Heart right ventricle (tissue), 16 donors: ENCODE measurements around the gene F10. TPM values are rescaled to one million over a fixed set of nuclear protein-coding genes. Genes with fewer than 3 reads are reported as not detected.

Source experiments
- ATAC-seq, 8 donors: fragments of 200-7000 bp; cut with Tn5 transposase; one replicate each; pipeline ENCODE4 v1.9.1; 2020; ENCODE audit warnings: mild to moderate bottlenecking in 8 of 8, moderate library complexity in 8 of 8, moderate number of reproducible peaks in 1 of 8
- DNase-seq, 2 donors: peaks; one replicate each; pipeline ENCODE4 v3.0.0-alpha.2; 2020
- H3K27ac ChIP-seq, 10 donors: fragments of 200-600 bp; sonication (generic) in 2 of 10; one replicate each; pipeline versions ENCODE4 v1.5.0 to v1.8.0; 2020 to 2022; ENCODE audit warnings: mild to moderate bottlenecking in 3 of 10
- H3K27me3 ChIP-seq, 7 donors: fragments of 200-600 bp; one replicate each; pipeline ENCODE4 v1.8.0; 2021 to 2022; ENCODE audit warnings: mild to moderate bottlenecking in 2 of 7
- H3K36me3 ChIP-seq, 9 donors: fragments of 200-600 bp; sonication (generic) in 1 of 9; one replicate each; pipeline versions ENCODE4 v1.5.0 to v1.8.0; 2020 to 2022; ENCODE audit warnings: mild to moderate bottlenecking in 2 of 9
- H3K4me1 ChIP-seq, 9 donors: fragments of 200-600 bp; sonication (generic) in 1 of 9; one replicate each; pipeline versions ENCODE4 v1.5.0 to v1.8.0; 2020 to 2022; ENCODE audit warnings: mild to moderate bottlenecking in 4 of 9
- H3K4me3 ChIP-seq, 10 donors: fragments of 200-600 bp; sonication (generic) in 2 of 10; one replicate each; pipeline versions ENCODE4 v1.5.0 to v1.8.0; 2020 to 2022; ENCODE audit warnings: mild to moderate bottlenecking in 7 of 10, moderate library complexity in 2 of 10
- H3K9me3 ChIP-seq, 11 donors: fragments of 200-600 bp in 10 of 11; sonication (generic) in 2 of 11; one replicate each; pipeline versions ENCODE4 v1.5.0 to v1.8.0; 2013 to 2022; ENCODE audit warnings: mild to moderate bottlenecking in 2 of 11, control low read depth in 1 of 11, moderate library complexity in 1 of 11
- CTCF ChIP-seq, 9 donors: fragments of 200-600 bp; sonication (generic) in 2 of 9; IDR thresholded peaks; one replicate each; pipeline versions ENCODE4 v1.5.0 to v1.8.0; 2021 to 2022; ENCODE audit warnings: antibody characterized with exemption in 9 of 9, mild to moderate bottlenecking in 5 of 9, moderate library complexity in 1 of 9
- WGBS, 2 donors: extraction: QIAGEN DNeasy Blood & Tissue Kit; methylation state at CpG; one replicate each; pipeline ENCODE4 v1.1.7; 2013; ENCODE audit warnings: inconsistent platforms in 1 of 2; 5-methylcytosine and 5-hydroxymethylcytosine counted together
- intact Hi-C, 10 donors: fragments of 100-400 bp; cut with DNase I; formaldehyde crosslinking; loops; one replicate each; pipeline versions ENCODE4 v1.11.1 to v1.14.2; 2022
- polyA plus RNA-seq, 2 donors: library from polyadenylated mRNA; stranded (reverse); fragments of 200-250 nt; gene quantifications; one replicate each; pipeline ENCODE4 v1.2.3, GENCODE V29; 2013
- total RNA-seq, 10 donors: library from RNA; stranded (reverse); fragmentation: NEBNext Ultra II Directional in 3 of 10; extraction: Animal tissue kit (Norgen Biotek cat#: 25700) in 3 of 10; gene quantifications; one replicate each; pipeline versions ENCODE4 v1.2.1 to v1.2.4, GENCODE V29; 2021 to 2023
- donor health status: Arrhythmogenic right ventricular cardiomyopathy.
- donor health status: ischemic (EF 13 %, LVEDD 7.1; RV severe dilation, severe dysfunction).
- donor health status: healthy with polysubstance abuse.
- donor health status: DM: no; HTN: yes; CAD: no.
- donor health status: DM: no; HTN: no; CAD: no.
- donor health status: ischemic (EF 25% LVEDD 6.9; RV normal size, moderate dysfunction).
- donor health status: ischemic (EF 25% LVEDD 5.7; RV mildly dilated, moderate dysfunction).
- donor health status: healthy.
- donor health status: DM: yes; HTN: yes; CAD: no.
- donor health status: Ischemic cardiomyopathy.
- donor health status: ischemic (EF 35%, LVEDD 5.7; RV mildly dilated, moderate dysfunction).
- donor health status: nonischemic (EF 11% LVEDD 7.7; RV severe dilation, severe dysfunction).
- donor health status: DM: yes; HTN: yes; CAD: no.
- donor health status: PGD.
- donor health status: ischemic (EF 29% LVEDD 5.4; RV normal size, mild dysfunction).
- donor health status: nonischemic (EF 23%, LVEDD 6.1; RV moderate dilation, normal function).

The F10 gene
- total and polyA plus RNA-seq, 12 donors: 1.7 to 15.1 (median 6.3) TPM

GRCh38 chr13:113129921-113130750 lies 7.5 kb downstream of the F10 start:
- no peak overlapping the region for H3K27ac ChIP-seq

GRCh38 chr13:113135281-113135760 lies 12.7 kb downstream of the F10 start:
- no peaks in the 10 kb centered on the region for H3K9me3 ChIP-seq
- ATAC-seq (no peak), DNase-seq (no peak)
- H3K4me3 ChIP-seq: no peak overlapping the region
- H3K4me1 ChIP-seq: peaks cover 0 to 2% (median 0%) of the 10 kb centered on the region in 9 donors
- no peak overlapping the region for H3K27ac ChIP-seq
- no peaks in the 10 kb centered on the region for H3K36me3 ChIP-seq
- 82 to 91% methylated on average over 2 of the region's 2 CpGs for WGBS, 2 donors
- H3K27me3 ChIP-seq: peaks cover 0 to 13% (median 0%) of the 10 kb centered on the region in 7 donors
- intact Hi-C loops: no loop called here
- TF ChIP-seq CTCF (IDR thresholded peaks at IDR 0.05): no peak

More at GRCh38 chr13:113129921-113130750, 7.5 kb downstream of the F10 start:
- 38 to 40% methylated on average over 60 of the region's 60 CpGs for WGBS, 2 donors
- H3K36me3 ChIP-seq: no peaks in the 10 kb centered on the region
- peak overlapping the region in 9 of 10 donors; percentile 18 to 52 (median 42) for H3K4me3 ChIP-seq
- peaks cover 0 to 22% (median 4%) of the 10 kb centered on the region in 7 donors for H3K27me3 ChIP-seq
- no peaks in the 10 kb centered on the region for H3K9me3 ChIP-seq
- peak in 1 of 2 donors; percentile 73 for DNase-seq
- peaks cover 0 to 10% (median 5%) of the 10 kb centered on the region in 9 donors for H3K4me1 ChIP-seq
- ATAC-seq: peak; percentile 42 to 90 (median 68)
- TF ChIP-seq CTCF (IDR thresholded peaks at IDR 0.05): no peak
- intact Hi-C loops: no loop called here

GRCh38 chr13:113137691-113138298 lies 15.2 kb downstream of the F10 start:
- intact Hi-C loops: no loop called here
- Histone ChIP-seq H3K9me3 (no peaks in the 10 kb centered on the region), H3K36me3 (no peaks in the 10 kb centered on the region), H3K4me1 (no peaks in the 10 kb centered on the region), H3K27me3 (peaks cover 0 to 6% (median 0%) of the 10 kb centered on the region in 7 donors), H3K4me3 (no peak overlapping the region), H3K27ac (no peak overlapping the region)
- no peak for TF ChIP-seq CTCF (IDR thresholded peaks at IDR 0.05)
- ATAC-seq (no peak), DNase-seq (no peak)
- 87 to 90% methylated on average over 11 of the region's 11 CpGs for WGBS, 2 donors

- no peak for TF ChIP-seq CTCF (IDR thresholded peaks at IDR 0.05)
- intact Hi-C loops: no loop called here
- no peaks in the 10 kb centered on the region for H3K27me3 ChIP-seq
- no peak overlapping the region for H3K27ac ChIP-seq
- H3K9me3 ChIP-seq: no peaks in the 10 kb centered on the region
- no peak for DNase-seq
- no peak overlapping the region for H3K4me3 ChIP-seq
- no peak for ATAC-seq
- no peaks in the 10 kb centered on the region for H3K36me3 ChIP-seq
- 75 to 85% methylated on average over 16 of the region's 16 CpGs for WGBS, 2 donors
- no peaks in the 10 kb centered on the region for H3K4me1 ChIP-seq
Measured at GRCh38 chr13:113138792-113139551, 16.4 kb downstream of the F10 start.
